Activated naive CD4-positive, alpha-beta T cell treated with anti-CD3 and anti-CD28 coated beads, Interleukin-2, amount 50 U/mL, for 16 hours (primary cell): Measurements from ENCODE around the gene MUC4.
A peak's percentile ranks its signal among the peaks of the same experiment; 100 is the strongest.
"Not testable (repeated sequence)": the region's sequence is repeated elsewhere in the genome, so short reads cannot be mapped to it uniquely, and the experiment has no call there.

Experiments
- DNase-seq: peaks from one replicate; pipeline ENCODE4 v3.0.0-alpha.2; 2020

The MUC4 gene

DNA sequence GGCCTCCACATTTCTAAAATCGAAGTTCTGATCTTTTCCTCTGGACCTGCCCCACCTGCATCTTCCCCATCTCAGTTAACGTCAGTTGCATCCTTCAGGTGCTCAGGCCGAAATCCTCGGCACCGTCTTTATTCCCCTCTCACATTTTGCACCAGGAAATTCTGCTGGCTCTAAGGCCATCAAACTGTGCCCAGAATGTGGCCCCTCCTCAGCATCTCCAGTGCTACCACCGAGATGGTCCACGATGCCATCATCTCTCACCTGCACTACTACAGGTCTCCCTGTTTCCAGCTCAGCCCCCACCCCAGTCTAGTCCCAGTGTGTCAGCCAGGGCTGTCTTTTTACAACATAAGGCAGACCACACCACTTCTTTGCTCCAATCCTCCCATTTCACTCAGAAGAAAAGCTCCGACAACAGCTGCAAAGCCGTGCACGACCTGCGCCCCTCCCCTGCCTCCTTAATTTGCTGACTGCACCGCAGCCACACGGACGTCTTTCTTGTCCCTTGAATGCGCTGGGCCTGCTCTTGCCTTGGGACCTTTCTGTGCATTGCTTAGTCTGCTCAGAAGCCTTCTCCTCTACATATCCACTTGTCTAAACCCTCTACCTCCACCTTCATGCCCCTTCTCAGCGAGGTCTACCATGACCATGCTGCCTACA is 76.6 kb downstream of the MUC4 start:
- DNase-seq, result no peak

DNA sequence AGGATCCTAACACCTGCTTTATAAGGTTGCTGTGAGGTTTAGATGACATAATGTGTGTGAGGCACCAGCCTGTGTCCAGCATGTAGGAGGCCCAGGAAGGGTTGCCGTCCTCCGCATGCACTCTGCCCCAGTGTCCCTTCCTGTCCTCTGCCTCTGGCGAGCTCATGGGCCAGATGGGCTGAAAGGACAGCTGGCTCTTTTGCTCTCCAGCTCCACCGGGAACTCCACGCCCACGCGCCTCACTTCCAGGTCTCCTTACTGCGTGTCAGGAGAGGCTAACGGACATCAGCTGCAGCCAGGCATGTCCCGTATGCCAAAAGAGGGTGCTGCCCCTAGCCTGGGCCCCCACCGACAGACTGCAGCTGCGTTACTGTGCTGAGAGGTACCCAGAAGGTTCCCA is 78.8 kb downstream of the MUC4 start:
- no peak for DNase-seq

DNA sequence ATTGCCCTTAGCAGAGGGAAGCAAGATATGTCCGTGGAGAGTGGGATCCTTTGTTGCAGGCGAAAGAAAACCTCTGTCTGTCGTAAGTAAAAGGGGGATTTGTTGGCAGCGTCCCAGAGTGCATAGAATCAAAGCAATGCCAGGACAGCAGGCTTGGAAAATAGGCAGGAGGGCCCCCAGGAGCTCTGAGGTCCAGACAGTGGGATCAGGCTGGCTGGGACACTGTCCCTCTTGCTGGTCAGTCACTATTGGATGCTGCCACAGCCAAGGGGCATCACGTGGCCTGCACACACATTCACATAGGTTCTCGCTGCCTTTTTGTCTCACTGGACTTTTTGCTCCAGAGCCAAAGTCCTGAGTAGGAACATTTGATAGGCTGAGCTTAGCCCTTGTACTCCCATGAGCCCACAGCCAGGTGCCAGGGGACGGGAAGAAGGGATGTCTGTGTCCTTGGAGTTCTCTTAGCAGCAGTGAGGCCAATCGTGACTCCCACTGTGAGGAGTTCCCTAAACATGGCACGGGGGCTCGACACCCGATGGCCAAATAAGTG is 80.3 kb downstream of the MUC4 start:
- no peak for DNase-seq

DNA sequence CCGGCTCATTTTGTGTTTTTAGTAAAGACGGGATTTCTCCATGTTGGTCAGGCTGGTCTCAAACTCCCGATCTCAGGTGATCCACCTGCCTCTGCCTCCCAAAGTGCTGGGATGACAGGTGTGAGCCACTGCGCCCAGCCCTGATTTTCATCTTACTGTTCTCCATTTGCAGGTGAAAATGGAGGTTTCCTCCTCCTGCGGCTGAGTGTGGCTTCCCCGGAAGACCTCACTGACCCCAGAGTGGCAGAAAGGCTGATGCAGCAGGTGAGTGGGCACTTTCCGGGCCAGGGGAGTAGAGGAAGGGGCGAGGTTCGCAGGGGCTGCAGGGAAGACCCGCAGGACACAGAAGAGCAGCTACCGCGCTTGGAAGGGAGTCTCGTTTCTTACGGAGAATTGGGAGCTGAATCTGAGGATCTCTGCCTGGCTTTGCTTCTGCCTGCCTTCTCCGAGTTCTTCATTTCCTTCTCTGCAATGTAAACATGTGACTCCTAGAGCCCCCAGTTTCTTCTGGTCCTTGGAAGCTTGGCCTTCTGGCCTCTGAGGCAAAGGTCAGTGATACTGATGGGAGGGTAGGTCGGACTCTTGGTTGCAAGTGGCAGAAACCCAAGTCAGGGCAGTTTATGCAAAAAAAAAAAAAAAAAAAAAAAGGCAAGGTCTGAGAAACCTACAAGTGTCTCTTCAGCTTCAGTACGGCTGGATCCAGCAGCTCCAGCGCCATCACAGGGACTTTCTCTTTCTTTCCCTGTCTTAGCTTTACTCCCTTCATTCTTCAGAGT is 82.1 kb downstream of the MUC4 start:
- DNase-seq, result no peak

DNA sequence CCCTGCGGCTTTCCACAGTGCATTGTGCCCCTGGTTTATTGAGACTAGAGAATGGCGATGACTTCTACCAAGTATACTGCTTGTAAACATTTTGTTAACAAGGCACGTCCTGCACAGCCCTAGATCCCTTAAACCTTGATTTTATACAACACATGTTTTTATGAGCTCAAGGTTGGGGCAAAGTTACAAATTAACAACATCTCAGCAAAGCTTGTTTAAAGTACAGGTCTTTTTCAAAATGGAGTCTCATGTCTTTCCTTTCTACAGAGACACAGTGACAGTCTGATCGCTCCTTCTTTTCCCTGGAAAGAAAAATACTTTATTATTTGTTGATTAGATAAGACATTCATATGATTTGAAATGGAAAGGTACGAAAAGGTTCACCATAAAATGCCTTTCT is 82.9 kb downstream of the MUC4 start:
- DNase-seq, result not testable (repeated sequence)

DNA sequence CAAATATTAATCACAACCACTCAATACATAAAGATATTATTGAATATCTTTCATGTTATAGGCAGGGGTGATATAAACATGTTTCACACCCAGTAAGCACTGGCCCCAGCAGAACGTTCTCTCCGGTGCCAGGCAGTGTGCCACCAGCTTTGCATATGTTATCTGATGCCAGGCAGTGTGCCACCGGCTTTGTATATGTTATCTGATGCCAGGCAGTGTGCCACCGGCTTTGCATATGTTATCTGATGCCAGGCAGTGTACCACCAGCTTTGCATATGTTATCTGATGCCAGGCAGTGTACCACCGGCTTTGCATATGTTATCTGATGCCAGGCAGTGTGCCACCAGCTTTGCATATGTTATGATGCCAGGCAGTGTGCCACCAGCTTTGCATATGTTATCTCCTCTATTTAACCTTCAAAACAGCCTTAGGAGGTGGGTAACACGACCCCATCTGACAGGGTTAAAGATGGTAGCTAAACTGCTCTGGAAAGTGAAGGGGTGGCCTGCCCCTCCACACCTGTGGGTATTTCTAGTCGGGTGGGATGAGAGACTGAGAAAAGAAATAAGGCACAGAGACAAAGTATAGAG is 84.0 kb downstream of the MUC4 start:
- no peak for DNase-seq

DNA sequence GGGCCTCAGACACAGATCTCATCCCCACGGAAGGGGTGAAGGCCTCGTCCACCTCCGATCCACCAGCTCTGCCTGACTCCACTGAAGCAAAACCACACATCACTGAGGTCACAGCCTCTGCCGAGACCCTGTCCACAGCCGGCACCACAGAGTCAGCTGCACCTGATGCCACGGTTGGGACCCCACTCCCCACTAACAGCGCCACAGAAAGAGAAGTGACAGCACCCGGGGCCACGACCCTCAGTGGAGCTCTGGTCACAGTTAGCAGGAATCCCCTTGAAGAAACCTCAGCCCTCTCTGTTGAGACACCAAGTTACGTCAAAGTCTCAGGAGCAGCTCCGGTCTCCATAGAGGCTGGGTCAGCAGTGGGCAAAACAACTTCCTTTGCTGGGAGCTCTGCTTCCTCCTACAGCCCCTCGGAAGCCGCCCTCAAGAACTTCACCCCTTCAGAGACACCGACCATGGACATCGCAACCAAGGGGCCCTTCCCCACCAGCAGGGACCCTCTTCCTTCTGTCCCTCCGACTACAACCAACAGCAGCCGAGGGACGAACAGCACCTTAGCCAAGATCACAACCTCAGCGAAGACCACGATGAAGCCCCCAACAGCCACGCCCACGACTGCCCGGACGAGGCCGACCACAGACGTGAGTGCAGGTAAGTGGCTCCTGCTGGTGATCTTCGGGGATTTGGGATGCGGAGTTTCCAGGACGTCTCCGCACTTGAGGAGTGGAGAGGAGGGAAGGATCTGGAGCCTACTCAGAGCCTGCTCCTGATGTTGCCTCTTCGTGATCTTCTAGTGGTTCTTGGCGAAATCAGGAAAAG is 85.6 kb downstream of the MUC4 start:
- not testable (repeated sequence) for DNase-seq

DNA sequence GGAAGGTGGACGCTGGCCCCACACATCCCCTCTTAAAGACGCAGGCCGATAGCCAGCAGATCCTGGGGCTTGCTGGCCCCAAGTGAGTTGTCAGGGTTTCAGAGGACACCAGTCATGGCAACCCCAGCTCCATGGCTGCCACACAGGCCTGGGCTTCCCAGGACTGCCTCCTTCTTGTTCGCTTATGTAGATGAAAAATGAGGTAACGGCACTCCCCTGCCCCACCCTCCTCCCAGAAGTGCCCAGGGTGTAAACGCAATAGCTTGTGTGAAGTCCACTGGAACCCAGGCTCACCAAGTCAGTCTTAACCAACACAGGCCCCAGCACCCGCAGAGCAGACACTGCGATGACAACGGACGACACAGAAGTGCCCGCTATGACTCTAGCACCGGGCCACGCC is 87.4 kb downstream of the MUC4 start:
- not testable (repeated sequence) for DNase-seq

DNA sequence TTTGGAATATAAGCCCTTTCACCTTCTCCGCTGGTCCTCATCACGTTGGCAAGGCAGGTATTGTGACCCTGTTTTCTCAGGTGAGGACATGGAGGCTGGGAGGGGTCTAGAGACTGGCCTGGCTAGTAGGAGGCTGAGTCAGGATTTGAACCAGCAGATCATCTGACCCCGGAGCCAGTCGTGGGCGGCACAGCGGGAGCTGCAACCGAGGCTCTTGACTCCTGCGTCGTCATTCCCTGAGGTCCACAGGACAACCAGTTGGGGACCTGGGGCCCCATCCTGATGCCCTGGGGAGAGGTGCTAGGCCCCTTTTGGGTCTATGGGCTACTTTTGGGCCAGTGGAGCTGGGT is 88.8 kb downstream of the MUC4 start:
- not testable (repeated sequence) for DNase-seq

DNA sequence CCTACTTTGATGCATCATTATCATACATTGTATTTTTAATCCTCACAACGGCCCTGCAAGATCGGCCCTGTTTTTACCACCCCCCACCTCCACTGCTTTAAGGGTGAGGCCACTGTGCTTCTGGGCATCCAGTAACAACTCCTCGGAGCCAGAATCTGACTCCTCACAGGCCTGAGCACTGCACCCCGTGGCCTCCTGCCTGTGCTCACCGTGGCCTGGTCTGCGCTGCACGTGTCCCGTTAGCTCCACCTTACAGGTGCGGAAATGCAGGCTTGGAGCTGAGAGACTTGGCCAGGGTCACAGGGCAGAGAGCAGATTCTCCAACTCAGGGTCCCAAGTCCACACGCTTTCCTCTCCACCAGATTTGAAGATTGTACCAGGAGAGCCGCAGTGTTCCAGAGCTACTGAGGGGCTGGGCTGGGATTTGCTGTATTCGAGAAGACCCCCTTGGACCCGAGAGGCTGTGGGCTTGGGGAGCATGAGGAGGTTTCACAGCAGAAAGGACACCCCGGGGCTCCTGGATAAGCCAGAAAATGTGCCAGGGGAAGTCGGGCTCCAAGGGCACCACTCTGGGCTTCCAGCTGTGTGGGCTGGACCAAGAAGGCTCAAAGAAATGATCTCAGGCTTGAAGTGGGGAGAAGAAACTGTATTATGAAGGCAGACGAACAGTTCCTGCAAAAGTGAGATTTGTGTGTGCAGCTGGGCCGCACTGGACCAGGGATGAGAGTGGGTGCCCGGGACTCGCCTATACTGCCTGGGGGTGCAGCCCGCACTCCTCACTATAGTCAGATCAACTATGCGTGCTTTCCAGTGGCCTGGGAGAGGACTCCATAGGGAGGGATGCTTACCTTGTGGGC is 89.4 kb downstream of the MUC4 start:
- not testable (repeated sequence) for DNase-seq

DNA sequence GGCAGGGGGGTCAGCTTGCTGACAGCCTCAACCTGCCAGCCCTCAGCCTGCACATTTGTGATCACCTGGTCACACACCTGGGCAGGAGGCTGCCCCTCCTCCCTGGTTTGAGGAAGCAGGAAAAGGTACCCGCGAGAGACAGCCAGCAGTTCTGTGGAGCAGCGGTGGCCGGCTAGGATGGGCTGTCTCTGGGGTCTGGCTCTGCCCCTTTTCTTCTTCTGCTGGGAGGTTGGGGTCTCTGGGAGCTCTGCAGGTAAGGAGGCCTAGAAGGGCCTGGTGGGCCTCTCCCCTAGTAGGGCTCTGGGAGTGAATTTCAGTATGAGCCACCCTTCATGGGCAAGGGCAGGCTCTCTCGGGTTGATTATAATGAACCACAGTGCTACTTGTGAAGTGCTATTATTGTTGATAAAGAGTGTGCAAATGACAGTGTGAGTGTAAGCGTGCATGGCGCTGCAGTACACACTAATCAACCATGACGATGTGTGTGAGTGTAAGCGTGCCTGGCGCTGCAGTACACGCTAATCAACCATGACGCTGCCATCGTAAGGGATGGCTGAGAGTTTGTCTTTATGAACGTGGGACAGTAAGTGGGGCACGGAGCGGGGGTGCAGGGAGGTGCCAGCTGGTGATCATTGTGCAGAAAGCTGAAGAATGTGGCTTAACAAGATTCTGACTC is 90.8 kb downstream of the MUC4 start, which contains the start of gene MUC20:
TSS of gene MUC20 (plus strand) at position 148 of the 676 bp plus-strand sequence. CDS start at position 178, 30 bp downstream.
- DNase-seq, result not testable (repeated sequence)

DNA sequence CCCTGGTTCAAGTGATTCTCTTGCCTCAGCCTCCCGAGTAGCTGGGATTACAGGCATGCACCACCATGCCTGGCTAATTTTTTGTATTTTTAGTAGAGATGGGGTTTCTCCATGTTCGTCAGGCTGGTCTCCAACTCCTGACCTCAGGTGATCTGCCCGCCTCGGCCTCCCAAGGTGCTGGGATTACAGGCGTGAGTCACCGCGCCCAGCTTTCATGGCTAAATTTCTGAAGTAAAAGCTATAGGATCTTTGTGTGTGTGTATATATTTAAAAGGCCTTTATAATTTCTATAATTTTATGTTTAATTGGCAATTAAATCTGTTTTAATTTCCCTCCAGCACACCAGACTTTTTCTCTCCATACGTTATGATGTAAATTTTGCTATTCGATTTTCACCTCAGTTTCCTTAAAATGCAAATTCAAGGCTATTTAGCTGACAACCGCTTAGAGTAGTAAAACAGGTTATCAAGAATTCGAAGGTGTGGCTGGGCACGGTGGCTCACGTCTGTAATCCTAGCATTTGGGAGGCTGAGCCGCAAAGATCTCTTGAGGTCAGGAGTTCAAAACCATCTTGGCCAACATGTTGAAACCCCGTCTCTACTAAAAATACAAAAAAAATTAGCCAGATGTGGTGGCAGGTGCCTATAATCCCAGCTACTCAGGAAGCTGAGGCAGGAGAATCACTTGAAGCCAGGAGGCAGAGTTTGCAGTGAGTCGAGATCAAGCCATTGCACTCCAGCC is 92.0 kb downstream of the MUC4 start:
- not testable (repeated sequence) for DNase-seq

DNA sequence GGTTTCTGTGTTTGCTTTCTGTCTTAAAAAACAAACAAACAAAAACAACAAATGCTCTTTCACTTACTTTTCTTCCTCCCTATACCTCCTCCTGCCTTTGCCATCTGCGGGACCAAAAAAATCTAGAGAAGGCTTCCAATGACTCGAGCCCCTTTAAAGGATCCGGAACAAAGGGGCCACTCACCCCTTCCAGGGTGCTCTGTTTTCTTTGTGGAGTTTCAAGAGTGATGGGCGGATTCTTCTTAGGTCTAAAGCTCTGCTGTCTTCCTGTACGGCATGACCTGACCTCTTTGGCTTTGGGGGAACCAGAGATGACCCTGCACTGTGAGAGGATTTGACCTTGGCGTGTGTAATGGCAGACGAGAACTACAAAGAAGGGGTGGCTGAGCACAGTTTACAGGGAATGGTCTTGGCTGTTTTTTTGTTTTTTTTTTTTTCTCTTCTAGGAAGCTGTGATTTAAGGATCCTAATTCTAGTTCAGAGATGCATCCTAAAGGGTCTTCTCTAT is 93.2 kb downstream of the MUC4 start:
- DNase-seq, result no peak

DNA sequence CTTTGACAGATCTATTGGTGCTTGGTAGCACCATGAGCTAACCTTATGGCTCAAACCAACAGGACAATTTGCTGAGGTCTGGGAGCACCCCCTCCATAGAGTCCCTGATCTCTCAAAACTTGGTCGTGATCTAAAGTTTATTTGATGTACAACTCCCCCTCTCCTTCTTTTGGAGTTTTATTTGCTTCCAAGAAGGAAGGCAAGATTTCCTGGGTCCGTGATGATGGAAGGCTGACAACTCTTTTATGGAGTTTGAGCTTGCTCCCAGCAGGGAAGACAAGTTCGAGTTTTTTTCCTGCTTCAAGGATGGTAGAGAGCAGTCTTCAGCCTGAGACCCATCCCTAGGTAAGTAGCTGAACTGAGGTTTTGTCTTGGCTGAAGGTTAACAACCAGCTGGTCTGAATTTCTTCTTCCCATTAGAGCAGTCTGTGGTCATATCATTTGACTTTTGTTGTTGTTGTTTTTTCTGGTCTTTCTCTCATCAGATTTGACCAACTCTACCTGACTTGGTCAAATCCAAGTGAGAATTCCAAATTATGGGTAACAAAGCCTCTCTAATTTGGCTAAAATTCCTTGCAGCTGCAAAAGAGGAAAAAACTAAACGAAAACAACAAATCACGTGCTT is 93.8 kb downstream of the MUC4 start:
- no peak for DNase-seq

DNA sequence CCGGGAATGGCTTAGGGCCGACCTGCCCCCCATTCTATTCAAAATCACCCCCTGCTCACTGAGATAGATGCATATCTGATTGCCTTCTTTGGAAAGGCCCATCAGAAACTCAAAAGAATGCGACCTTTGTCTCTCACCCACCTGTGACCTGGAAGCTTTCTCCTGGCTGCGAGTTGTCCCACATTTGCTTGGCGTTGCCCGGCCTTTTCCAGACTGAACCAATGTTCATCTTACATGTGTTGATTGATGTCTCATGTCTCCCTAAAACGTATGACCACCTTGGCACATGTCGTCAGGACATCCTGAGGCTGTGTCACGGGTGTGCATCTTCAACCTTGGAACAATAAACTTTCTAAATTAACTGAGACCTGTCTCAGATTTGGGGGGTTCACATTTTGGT is 94.3 kb downstream of the MUC4 start:
- no peak for DNase-seq

DNA sequence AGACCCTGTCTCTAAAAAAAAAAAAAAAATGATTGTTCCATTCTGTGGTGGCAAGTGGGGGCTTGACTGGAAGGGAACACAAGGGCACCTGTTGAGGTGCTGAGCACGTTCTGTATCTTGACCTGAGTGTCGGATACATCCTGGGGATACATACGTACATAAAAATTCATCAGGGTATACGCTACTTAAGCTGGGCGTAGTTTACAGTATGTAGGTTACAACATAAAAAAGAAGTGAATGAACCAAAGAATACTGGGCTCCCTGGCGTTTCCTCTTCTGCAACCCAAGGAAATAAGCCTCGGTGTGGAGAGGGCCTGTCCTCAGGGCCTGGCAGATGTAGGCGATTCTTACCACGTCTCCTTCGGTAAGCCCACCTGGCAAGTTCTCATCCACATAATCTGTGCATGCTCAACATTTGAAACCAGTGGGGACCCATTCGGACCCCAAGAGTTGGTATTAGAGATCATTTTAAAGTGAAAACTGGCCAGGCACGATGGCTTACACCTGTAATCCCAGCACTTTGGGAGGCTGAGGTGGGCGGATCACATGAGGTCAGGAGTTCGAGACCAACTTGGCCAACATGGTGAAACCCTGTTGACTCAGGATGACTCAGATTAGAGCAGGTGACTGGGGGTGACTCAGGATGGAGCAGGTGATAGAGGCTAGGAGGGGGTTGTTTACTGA is 96.0 kb downstream of the MUC4 start:
- DNase-seq, result peak; percentile 38

DNA sequence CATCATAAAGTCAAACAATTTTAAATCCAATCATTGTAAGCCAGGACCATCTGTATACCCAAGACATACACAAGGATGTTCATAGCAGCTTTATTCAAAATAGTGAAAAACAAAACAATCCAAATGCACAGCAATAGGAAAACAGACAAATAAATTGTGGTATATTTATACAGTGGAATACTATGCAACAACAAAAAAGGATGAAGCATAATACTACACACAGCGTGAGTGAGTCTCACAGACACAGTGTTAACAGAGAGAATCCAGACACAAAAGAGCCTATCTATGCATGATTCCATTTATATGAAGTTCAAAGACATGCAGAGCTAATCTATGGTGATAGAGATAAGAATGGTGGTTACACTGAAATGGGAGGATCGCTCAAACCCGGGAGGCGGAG is 96.6 kb downstream of the MUC4 start:
- no peak for DNase-seq

DNA sequence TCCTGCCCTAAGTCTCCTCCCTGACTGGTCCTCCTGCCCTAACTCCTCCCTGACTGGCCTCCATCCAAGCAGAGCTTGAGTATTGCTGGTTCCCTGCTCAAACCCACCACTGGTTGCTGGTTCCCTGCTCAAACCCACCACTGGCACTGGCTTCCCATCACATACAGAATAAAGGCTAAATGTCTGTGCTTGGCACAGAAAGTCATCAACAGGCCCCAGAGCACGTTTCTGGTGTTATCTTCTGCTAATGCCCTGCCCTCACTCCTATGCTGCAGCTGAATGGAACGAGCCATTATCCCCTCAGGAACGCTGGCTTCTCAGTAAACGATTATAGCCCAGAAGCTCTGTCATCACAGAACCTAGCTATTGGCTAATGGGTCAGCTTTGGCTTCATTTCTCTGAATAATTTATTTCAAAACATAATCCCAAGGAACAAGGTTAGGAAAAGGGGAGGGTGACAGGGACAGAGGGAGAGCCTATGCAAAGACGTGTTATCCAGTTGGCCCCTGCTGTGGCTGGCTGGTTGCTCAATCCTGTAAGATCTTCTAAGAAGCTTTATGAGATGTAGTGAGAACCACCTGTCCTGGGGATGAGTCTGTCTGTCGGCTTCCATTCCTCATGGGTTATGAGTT is 97.2 kb downstream of the MUC4 start:
- no peak for DNase-seq

DNA sequence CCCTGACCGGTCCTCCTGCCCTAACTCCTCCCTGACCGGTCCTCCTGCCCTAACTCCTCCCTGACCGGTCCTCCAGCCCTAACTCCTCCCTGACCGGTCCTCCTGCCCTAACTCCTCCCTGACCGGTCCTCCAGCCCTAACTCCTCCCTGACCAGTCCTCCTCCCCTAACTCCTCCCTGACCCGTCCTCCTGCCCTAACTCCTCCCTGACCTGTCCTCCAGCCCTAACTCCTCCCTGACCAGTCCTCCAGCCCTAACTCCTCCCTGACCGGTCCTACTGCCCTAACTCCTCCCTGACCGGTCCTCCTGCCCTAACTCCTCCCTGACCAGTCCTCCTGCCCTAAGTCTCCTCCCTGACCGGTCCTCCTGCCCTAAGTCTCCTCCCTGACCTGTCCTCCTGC is 98.6 kb downstream of the MUC4 start:
- not testable (repeated sequence) for DNase-seq
